DND-41 (cell line): ENCODE results near the gene SRC.

Experiments used
- CTCF ChIP-seq: IDR thresholded peaks from 2 replicates; pipeline ENCODE4 v1.5.1; 2012; ENCODE audit warnings: borderline replicate concordance, low read length, moderate library complexity, mild to moderate bottlenecking; ENCODE audit not compliant: poor library complexity, severe bottlenecking; ENCODE audit errors: extremely low read depth
- EZH2 ChIP-seq: IDR thresholded peaks from 3 replicates; pipeline ENCODE4 v1.6.1; 2012; ENCODE audit warnings: borderline replicate concordance, low read depth, mild to moderate bottlenecking, moderate library complexity, low read length, inconsistent platforms; ENCODE audit not compliant: severe bottlenecking

GRCh38 chr20:37375227-37375626 is 29.3 kb downstream of the SRC start:
- TF ChIP-seq CTCF (no peak), EZH2 (no peak)
